Vagina (tissue), 2 donors: ENCODE measurements around the gene FOXP4.

Source experiments
- POLR2A ChIP-seq, 2 donors: fragments of 450-650 bp; IDR thresholded peaks; one replicate each; pipeline ENCODE4 v1.6.1; 2017; ENCODE audit warnings: antibody characterized with exemption in 2 of 2, mild to moderate bottlenecking in 2 of 2, moderate library complexity in 2 of 2
- POLR2AphosphoS5 ChIP-seq, 2 donors: sonication (generic); formaldehyde crosslinking; IDR thresholded peaks; one replicate each; pipeline ENCODE4 v1.9.0; 2017; ENCODE audit warnings: antibody characterized with exemption in 2 of 2, mild to moderate bottlenecking in 2 of 2, low read depth in 1 of 2; ENCODE audit not compliant: insufficient read depth in 1 of 2

DNA sequence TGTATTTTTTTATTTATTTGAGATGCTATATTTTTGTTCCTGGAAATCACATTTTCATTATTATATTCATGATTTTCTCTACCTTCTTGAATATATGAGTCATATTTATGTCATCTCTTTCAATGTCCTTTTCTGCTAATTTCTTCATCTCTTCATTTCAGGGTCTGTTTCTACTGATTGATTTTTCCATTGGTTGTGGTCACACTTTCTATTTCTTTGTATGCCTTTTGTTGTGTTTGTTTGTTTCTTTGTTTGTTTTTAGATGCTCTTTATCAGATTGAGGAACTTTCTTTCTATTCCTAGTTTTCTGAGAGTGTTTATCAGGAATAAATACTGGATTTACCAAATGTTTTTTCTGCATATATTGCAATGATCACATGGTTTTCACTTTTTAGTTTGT, 75.2 kb downstream of the FOXP4 start:
- TF ChIP-seq POLR2AphosphoS5 (IDR thresholded peaks at IDR 0.05; ENCODE audit: insufficient read depth in 1 of 2, low read depth in 1 of 2) (no peak), POLR2A (IDR thresholded peaks at IDR 0.05) (no peak)
